Effector CD4-positive, alpha-beta T cell (primary cell): ENCODE data around the gene ATF1.
"Not testable (repeated sequence)": the region's sequence is repeated elsewhere in the genome, so short reads cannot be mapped to it uniquely, and the experiment has no call there.

ENCODE experiments used
- DNase-seq: peaks from one replicate; pipeline ENCODE4 v3.0.0-alpha.2; 2020

The ATF1 gene

GRCh38 chr12:50806176-50806575, 42.3 kb downstream of the ATF1 start:
- DNase-seq = no peak

GRCh38 chr12:50809131-50809530, 45.2 kb downstream of the ATF1 start:
- DNase-seq = not testable (repeated sequence)

GRCh38 chr12:50814921-50815320, 51.0 kb downstream of the ATF1 start:
- not testable (repeated sequence) for DNase-seq

GRCh38 chr12:50820177-50820576, 56.3 kb downstream of the ATF1 start:
- no peak for DNase-seq

GRCh38 chr12:50822082-50822481, 58.2 kb downstream of the ATF1 start:
- no peak for DNase-seq

GRCh38 chr12:50823724-50824123, 59.8 kb downstream of the ATF1 start:
- not testable (repeated sequence) for DNase-seq

- no peak for DNase-seq
These were observed 61.0 kb downstream of the ATF1 start for GRCh38 chr12:50824914-50825313.

GRCh38 chr12:50825372-50825838, 61.5 kb downstream of the ATF1 start:
- no peak for DNase-seq

GRCh38 chr12:50828121-50828520, 64.2 kb downstream of the ATF1 start:
- DNase-seq = no peak

- no peak for DNase-seq
These were observed 65.0 kb downstream of the ATF1 start for GRCh38 chr12:50828886-50829285.

GRCh38 chr12:50833801-50834200, 69.9 kb downstream of the ATF1 start:
- DNase-seq = not testable (repeated sequence)

GRCh38 chr12:50839042-50839441, 75.1 kb downstream of the ATF1 start:
- DNase-seq = no peak

GRCh38 chr12:50840809-50841487, 77.0 kb downstream of the ATF1 start:
- no peak for DNase-seq

GRCh38 chr12:50841716-50842531, 78.0 kb downstream of the ATF1 start:
- DNase-seq = no peak

- no peak for DNase-seq
These were observed 79.0 kb downstream of the ATF1 start, which contains the start of gene TMPRSS12 for GRCh38 chr12:50842637-50843493. TSS of gene TMPRSS12 (plus strand) at chr12:50842926. CDS start at chr12:50842965, 39 bp downstream.

- no peak for DNase-seq
These were observed 81.2 kb downstream of the ATF1 start for GRCh38 chr12:50845021-50845647.

- DNase-seq = no peak
These were observed 85.1 kb downstream of the ATF1 start for GRCh38 chr12:50848963-50849362.

- not testable (repeated sequence) for DNase-seq
These were observed 91.3 kb downstream of the ATF1 start for GRCh38 chr12:50855218-50855617.

- DNase-seq = not testable (repeated sequence)
These were observed 91.8 kb downstream of the ATF1 start for GRCh38 chr12:50855679-50856078.

GRCh38 chr12:50859621-50860310, 95.9 kb downstream of the ATF1 start:
- DNase-seq = no peak

GRCh38 chr12:50862316-50862715, 98.4 kb downstream of the ATF1 start:
- DNase-seq = no peak

- DNase-seq = no peak
These were observed 101.4 kb downstream of the ATF1 start for GRCh38 chr12:50865266-50865665.
